ENCODE results near the gene EEFSEC.

The EEFSEC gene

GRCh38 chr3:128398586-128398985 lies 245.3 kb downstream of the EEFSEC start:
- no peak for ATAC-seq

- ATAC-seq = no peak
Measured at GRCh38 chr3:128399221-128399915, 246.1 kb downstream of the EEFSEC start.

- no peak for ATAC-seq
Measured at GRCh38 chr3:128400671-128401070, 247.4 kb downstream of the EEFSEC start.

- ATAC-seq = no peak
Measured at GRCh38 chr3:128402319-128402718, 249.0 kb downstream of the EEFSEC start.

GRCh38 chr3:128402998-128403397 lies 249.7 kb downstream of the EEFSEC start:
- no peak for ATAC-seq

GRCh38 chr3:128404276-128405068 lies 251.2 kb downstream of the EEFSEC start:
- ATAC-seq = no peak

- no peak for ATAC-seq
Measured at GRCh38 chr3:128405554-128406277, 252.4 kb downstream of the EEFSEC start.

GRCh38 chr3:128407247-128407646 lies 254.0 kb downstream of the EEFSEC start:
- ATAC-seq = no peak

- ATAC-seq = no peak
Measured at GRCh38 chr3:128408012-128408692, 254.9 kb downstream of the EEFSEC start.

- ATAC-seq = no peak
Measured at GRCh38 chr3:128408693-128409623, 255.7 kb downstream of the EEFSEC start.

GRCh38 chr3:128409624-128410581 lies 256.6 kb downstream of the EEFSEC start:
- no peak for ATAC-seq

- ATAC-seq = no peak
Measured at GRCh38 chr3:128410669-128411573, 257.6 kb downstream of the EEFSEC start.

GRCh38 chr3:128411574-128412064 lies 258.3 kb downstream of the EEFSEC start:
- ATAC-seq = no peak

GRCh38 chr3:128412180-128413002 lies 259.1 kb downstream of the EEFSEC start:
- ATAC-seq = no peak

GRCh38 chr3:128413003-128413370 lies 259.7 kb downstream of the EEFSEC start:
- ATAC-seq = no peak

GRCh38 chr3:128413413-128414205 lies 260.3 kb downstream of the EEFSEC start:
- ATAC-seq = no peak

- ATAC-seq = no peak
Measured at GRCh38 chr3:128415200-128415772, 262.0 kb downstream of the EEFSEC start.

All from activated CD4-positive, CD25-positive, alpha-beta regulatory T cell treated with anti-CD3 and anti-CD28 coated beads, Interleukin-2, amount 50 U/mL, for 24 hours (primary cell).